ENCODE measurements around the gene PMEL.

The PMEL gene

DNA sequence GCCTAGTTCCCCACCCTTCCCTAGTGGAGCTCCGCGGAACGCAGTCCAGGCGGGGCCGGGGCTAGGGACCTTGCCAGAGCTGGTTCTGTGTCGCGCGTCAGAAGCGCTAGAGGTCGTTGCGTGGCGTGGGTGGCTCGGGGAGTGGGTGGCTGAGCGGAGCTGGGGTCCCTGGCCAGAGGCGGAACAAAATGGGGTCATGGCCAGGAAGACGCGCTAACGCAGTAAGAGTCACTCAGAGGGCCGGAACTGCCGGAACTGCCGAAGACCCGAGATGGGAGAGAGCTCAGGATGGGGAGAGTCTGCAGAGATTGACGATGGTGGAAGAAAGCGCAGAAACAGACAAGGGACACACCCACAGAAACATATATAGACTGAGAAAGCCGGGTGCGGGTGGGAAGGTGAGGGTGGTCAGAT is 30.1 kb downstream of the PMEL start:
- no peak overlapping the region for H3K4me3 ChIP-seq (ENCODE audit: low read depth, low read length)
- TF ChIP-seq CTCF (IDR thresholded peaks at IDR 0.05; ENCODE audit: low read depth, low read length): no peak

GRCh38 chr12:55934773-55935172 is 31.1 kb downstream of the PMEL start:
- no peak for TF ChIP-seq CTCF (IDR thresholded peaks at IDR 0.05; ENCODE audit: low read depth, low read length)
- no peak overlapping the region for H3K4me3 ChIP-seq (ENCODE audit: low read depth, low read length)

DNA sequence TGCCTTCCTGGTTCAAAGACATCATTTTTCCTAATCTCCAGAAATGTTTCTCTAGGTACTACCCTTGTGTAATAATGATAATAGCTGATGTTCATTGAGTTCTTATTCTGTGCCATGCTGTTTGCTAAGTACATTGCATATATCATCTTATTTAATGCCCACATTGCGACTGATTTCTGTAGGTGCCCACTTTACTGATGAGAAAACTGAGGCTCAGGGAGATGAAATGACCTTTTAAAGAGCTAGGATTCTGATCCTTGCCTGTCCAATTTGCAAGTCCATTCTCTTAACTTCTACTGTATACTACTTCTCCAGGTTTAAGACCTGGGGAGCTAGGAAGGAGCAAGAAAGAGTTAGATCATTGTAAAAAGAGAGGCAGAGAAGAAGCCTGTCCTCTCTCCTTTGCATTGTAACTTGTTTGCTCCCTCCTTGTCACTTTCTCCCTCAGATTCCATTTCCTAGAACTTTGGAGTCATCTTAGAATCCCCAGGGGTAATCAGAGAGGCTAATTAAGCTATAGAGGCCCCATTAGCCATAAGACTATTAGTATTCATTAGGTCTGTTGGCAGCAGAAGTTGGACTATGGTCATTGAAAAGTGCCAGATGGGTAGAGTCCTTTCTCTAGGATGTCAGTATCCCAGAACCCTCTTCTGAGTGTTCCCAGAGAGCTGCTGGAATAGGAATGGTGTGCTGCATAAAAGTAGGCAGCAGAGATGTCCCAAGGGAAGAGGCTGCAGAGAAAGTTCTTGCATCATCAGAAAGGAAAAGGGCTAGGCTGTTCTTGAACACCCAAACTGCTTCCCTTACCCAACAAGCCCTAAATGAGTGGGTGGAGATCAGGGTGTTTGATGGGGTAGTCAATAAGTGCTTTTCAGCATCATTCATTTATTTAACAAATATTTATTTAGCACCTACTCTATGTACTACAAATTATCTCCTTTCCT is 31.8 kb downstream of the PMEL start:
- no peak overlapping the region for H3K4me3 ChIP-seq (ENCODE audit: low read depth, low read length)
- TF ChIP-seq CTCF (IDR thresholded peaks at IDR 0.05; ENCODE audit: low read depth, low read length): no peak

DNA sequence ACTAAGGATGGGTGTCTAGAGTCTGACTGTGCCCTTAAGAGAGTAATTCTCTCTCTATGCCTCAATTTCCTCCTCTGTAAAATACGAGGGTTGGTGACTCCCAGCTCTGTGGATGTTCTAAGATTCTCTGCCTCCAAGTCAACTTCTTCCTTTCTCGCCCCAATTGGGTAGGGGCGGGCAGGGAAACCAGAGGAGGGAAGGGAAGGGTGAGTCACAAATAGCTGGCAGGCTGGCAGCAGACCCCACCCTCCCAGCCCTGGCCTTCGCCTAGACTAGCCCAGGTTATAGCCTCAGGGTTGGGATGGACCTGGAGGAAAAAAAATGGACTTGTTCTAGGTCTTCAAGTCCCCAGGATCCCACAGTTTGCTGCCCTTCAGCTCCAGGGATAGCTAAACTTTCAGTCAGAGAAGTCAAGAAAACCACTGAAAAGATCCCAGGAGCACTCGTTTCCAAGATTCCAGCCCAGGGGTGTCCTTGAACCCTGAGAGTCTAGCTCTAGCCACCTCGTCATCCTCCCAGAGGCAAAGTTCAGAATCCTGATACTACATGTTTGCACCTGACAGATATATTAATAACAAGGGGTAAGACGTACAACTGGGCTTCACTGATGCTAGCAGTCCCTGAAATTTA is 32.6 kb downstream of the PMEL start:
- H3K4me3 ChIP-seq (ENCODE audit: low read depth, low read length): peak overlapping the region; percentile 89

GRCh38 chr12:55932551-55932910 is 33.3 kb downstream of the PMEL start:
- H3K4me3 ChIP-seq (ENCODE audit: low read depth, low read length): peak overlapping the region; percentile 89
- no peak for TF ChIP-seq CTCF (IDR thresholded peaks at IDR 0.05; ENCODE audit: low read depth, low read length)

More for the DNA sequence above, 32.6 kb downstream of the PMEL start:
- TF ChIP-seq CTCF (IDR thresholded peaks at IDR 0.05; ENCODE audit: low read depth, low read length): no peak

DNA sequence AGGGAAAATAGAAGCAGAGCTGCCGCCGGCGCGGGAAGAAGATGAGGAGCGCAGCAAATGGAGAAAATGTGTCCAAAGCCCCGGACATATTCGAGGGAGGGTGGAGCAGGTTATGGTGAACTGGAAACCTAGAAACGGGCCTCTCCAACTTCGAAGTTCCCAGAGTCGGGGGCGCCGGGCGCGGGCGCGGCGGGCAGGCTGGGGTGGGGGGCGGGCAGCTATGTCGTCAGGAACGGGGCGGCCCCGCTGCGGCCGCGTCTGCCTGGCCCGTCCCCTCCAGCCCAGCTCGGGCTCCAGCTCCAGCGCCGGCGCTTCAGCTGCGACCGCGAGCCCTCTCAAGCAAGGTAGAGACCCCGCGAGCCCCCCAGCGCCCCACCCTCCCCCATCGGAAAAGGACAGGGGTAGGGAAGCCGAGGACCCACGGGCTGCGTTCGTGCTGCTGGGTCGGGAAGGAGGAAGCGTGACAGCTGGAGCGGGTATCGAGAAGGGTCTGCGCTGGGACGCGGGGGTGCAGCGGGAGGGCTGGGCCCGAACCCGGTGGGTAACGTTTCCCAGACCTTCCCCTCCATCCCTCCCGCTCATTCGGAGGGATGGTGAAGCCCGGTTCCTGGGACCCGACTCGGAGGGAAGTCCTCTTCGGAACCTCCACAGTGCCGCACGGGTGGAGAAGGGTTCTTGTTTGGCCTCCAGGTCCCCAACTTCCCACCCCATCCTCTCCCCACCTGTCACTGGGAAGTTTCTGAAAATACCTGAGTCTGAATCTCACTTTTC is 33.9 kb downstream of the PMEL start:
- H3K4me3 ChIP-seq (ENCODE audit: low read depth, low read length): peak overlapping the region; percentile 89
- no peak for TF ChIP-seq CTCF (IDR thresholded peaks at IDR 0.05; ENCODE audit: low read depth, low read length)

Data from WI38 (cell line).